T-helper 2 cell treated with Interferon-gamma antibody and Interleukin-4, amounts not matched to agents 5 μg/mL and 100 μg/mL, for 36 hours (primary cell): ENCODE results near the gene CACNA1C.

ENCODE experiments used
- DNase-seq: peaks from one replicate; pipeline ENCODE4 v3.0.0; 2021; ENCODE audit warnings: low spot score
- H3K27ac Mint-ChIP-seq: one replicate; pipeline ENCODE4 v1.8.0; 2021; ENCODE audit warnings: mild to moderate bottlenecking, mixed read lengths
- H3K27me3 Mint-ChIP-seq: one replicate; pipeline ENCODE4 v1.8.0; 2021; ENCODE audit warnings: low read depth, mixed read lengths
- H3K36me3 Mint-ChIP-seq: one replicate; pipeline ENCODE4 v1.8.0; 2021; ENCODE audit warnings: low read depth, mixed read lengths
- H3K4me1 Mint-ChIP-seq: one replicate; pipeline ENCODE4 v1.8.0; 2021; ENCODE audit warnings: low read depth, mixed read lengths
- H3K4me3 Mint-ChIP-seq: one replicate; pipeline ENCODE4 v1.8.0; 2022; ENCODE audit warnings: mild to moderate bottlenecking, moderate library complexity, mixed read lengths
- H3K9me3 Mint-ChIP-seq: one replicate; pipeline ENCODE4 v1.8.0; 2021; ENCODE audit warnings: mixed read lengths

Gene CACNA1C

GRCh38 chr12:2268471-2269286, 215.9 kb downstream of the CACNA1C start:
- H3K9me3 Mint-ChIP-seq, result no peaks in the 10 kb centered on the region
- H3K4me1 Mint-ChIP-seq, result no peaks in the 10 kb centered on the region
- no peak for DNase-seq
- no peak overlapping the region for H3K27ac Mint-ChIP-seq
- no peaks in the 10 kb centered on the region for H3K36me3 Mint-ChIP-seq
- no peak overlapping the region for H3K4me3 Mint-ChIP-seq
- no peaks in the 10 kb centered on the region for H3K27me3 Mint-ChIP-seq

- no peak overlapping the region for H3K27ac Mint-ChIP-seq
- DNase-seq, result no peak
- H3K27me3 Mint-ChIP-seq, result no peaks in the 10 kb centered on the region
- no peak overlapping the region for H3K4me3 Mint-ChIP-seq
- H3K9me3 Mint-ChIP-seq, result no peaks in the 10 kb centered on the region
- no peaks in the 10 kb centered on the region for H3K36me3 Mint-ChIP-seq
- H3K4me1 Mint-ChIP-seq, result no peaks in the 10 kb centered on the region
These were observed 218.1 kb downstream of the CACNA1C start for GRCh38 chr12:2270846-2271245.

GRCh38 chr12:2271961-2272360, 219.2 kb downstream of the CACNA1C start:
- H3K36me3 Mint-ChIP-seq, result no peaks in the 10 kb centered on the region
- no peaks in the 10 kb centered on the region for H3K9me3 Mint-ChIP-seq
- H3K4me3 Mint-ChIP-seq, result no peak overlapping the region
- no peak overlapping the region for H3K27ac Mint-ChIP-seq
- no peak for DNase-seq
- H3K4me1 Mint-ChIP-seq, result no peaks in the 10 kb centered on the region
- no peaks in the 10 kb centered on the region for H3K27me3 Mint-ChIP-seq

- Mint-ChIP-seq H3K4me1 (no peaks in the 10 kb centered on the region), H3K27me3 (no peaks in the 10 kb centered on the region), H3K36me3 (no peaks in the 10 kb centered on the region), H3K4me3 (no peak overlapping the region), H3K27ac (no peak overlapping the region), H3K9me3 (no peaks in the 10 kb centered on the region)
- DNase-seq, result no peak
These were observed 220.5 kb downstream of the CACNA1C start for GRCh38 chr12:2273288-2273687.

- no peaks in the 10 kb centered on the region for H3K27me3 Mint-ChIP-seq
- H3K27ac Mint-ChIP-seq, result no peak overlapping the region
- no peak overlapping the region for H3K4me3 Mint-ChIP-seq
These were observed 221.0 kb downstream of the CACNA1C start for GRCh38 chr12:2273751-2274150.

GRCh38 chr12:2274733-2275132, 221.9 kb downstream of the CACNA1C start:
- Mint-ChIP-seq H3K9me3 (no peaks in the 10 kb centered on the region), H3K27me3 (no peaks in the 10 kb centered on the region), H3K36me3 (no peaks in the 10 kb centered on the region), H3K4me1 (no peaks in the 10 kb centered on the region), H3K27ac (no peak overlapping the region), H3K4me3 (no peak overlapping the region)
- DNase-seq, result no peak

More at GRCh38 chr12:2273751-2274150, 221.0 kb downstream of the CACNA1C start:
- no peak for DNase-seq
- no peaks in the 10 kb centered on the region for H3K4me1 Mint-ChIP-seq
- H3K9me3 Mint-ChIP-seq, result no peaks in the 10 kb centered on the region
- H3K36me3 Mint-ChIP-seq, result no peaks in the 10 kb centered on the region

GRCh38 chr12:2276288-2277033, 223.7 kb downstream of the CACNA1C start:
- Mint-ChIP-seq H3K27ac (no peak overlapping the region), H3K27me3 (no peaks in the 10 kb centered on the region), H3K4me3 (no peak overlapping the region), H3K4me1 (no peaks in the 10 kb centered on the region), H3K9me3 (peaks cover 8% of the 10 kb centered on the region), H3K36me3 (no peaks in the 10 kb centered on the region)
- no peak for DNase-seq

- H3K4me3 Mint-ChIP-seq, result no peak overlapping the region
- H3K36me3 Mint-ChIP-seq, result no peaks in the 10 kb centered on the region
- H3K27me3 Mint-ChIP-seq, result peaks cover 5% of the 10 kb centered on the region
- no peak overlapping the region for H3K27ac Mint-ChIP-seq
- no peaks in the 10 kb centered on the region for H3K4me1 Mint-ChIP-seq
- DNase-seq, result no peak
- peaks cover 8% of the 10 kb centered on the region for H3K9me3 Mint-ChIP-seq
These were observed 224.8 kb downstream of the CACNA1C start for GRCh38 chr12:2277492-2278155.

- no peak overlapping the region for H3K27ac Mint-ChIP-seq
- H3K9me3 Mint-ChIP-seq, result peaks cover 8% of the 10 kb centered on the region
- H3K36me3 Mint-ChIP-seq, result no peaks in the 10 kb centered on the region
These were observed 228.7 kb downstream of the CACNA1C start for GRCh38 chr12:2281446-2281845.

GRCh38 chr12:2282318-2282717, 229.5 kb downstream of the CACNA1C start:
- no peak overlapping the region for H3K27ac Mint-ChIP-seq
- no peak for DNase-seq
- H3K36me3 Mint-ChIP-seq, result no peaks in the 10 kb centered on the region
- H3K9me3 Mint-ChIP-seq, result peaks cover 8% of the 10 kb centered on the region
- no peaks in the 10 kb centered on the region for H3K4me1 Mint-ChIP-seq
- H3K4me3 Mint-ChIP-seq, result no peak overlapping the region
- H3K27me3 Mint-ChIP-seq, result peaks cover 12% of the 10 kb centered on the region

More at GRCh38 chr12:2281446-2281845, 228.7 kb downstream of the CACNA1C start:
- Mint-ChIP-seq H3K4me1 (no peaks in the 10 kb centered on the region), H3K27me3 (peaks cover 12% of the 10 kb centered on the region), H3K4me3 (no peak overlapping the region)
- DNase-seq, result no peak

GRCh38 chr12:2283480-2283879, 230.7 kb downstream of the CACNA1C start:
- Mint-ChIP-seq H3K36me3 (no peaks in the 10 kb centered on the region), H3K4me3 (no peak overlapping the region), H3K27me3 (peaks cover 12% of the 10 kb centered on the region), H3K27ac (no peak overlapping the region), H3K4me1 (no peaks in the 10 kb centered on the region), H3K9me3 (peaks cover 8% of the 10 kb centered on the region)
- no peak for DNase-seq

GRCh38 chr12:2283916-2284315, 231.1 kb downstream of the CACNA1C start:
- peaks cover 12% of the 10 kb centered on the region for H3K27me3 Mint-ChIP-seq
- no peaks in the 10 kb centered on the region for H3K4me1 Mint-ChIP-seq
- peaks cover 8% of the 10 kb centered on the region for H3K9me3 Mint-ChIP-seq
- H3K4me3 Mint-ChIP-seq, result no peak overlapping the region
- DNase-seq, result no peak
- no peak overlapping the region for H3K27ac Mint-ChIP-seq
- H3K36me3 Mint-ChIP-seq, result no peaks in the 10 kb centered on the region

- DNase-seq, result no peak
- Mint-ChIP-seq H3K27me3 (peaks cover 12% of the 10 kb centered on the region), H3K4me1 (no peaks in the 10 kb centered on the region)
These were observed 231.6 kb downstream of the CACNA1C start for GRCh38 chr12:2284321-2284813.

GRCh38 chr12:2284857-2285256, 232.1 kb downstream of the CACNA1C start:
- DNase-seq, result peak; percentile 8
- Mint-ChIP-seq H3K4me1 (no peaks in the 10 kb centered on the region), H3K9me3 (peaks cover 8% of the 10 kb centered on the region), H3K27me3 (peaks cover 12% of the 10 kb centered on the region), H3K4me3 (no peak overlapping the region), H3K27ac (no peak overlapping the region), H3K36me3 (no peaks in the 10 kb centered on the region)

More at GRCh38 chr12:2284321-2284813, 231.6 kb downstream of the CACNA1C start:
- H3K27ac Mint-ChIP-seq, result no peak overlapping the region
- H3K36me3 Mint-ChIP-seq, result no peaks in the 10 kb centered on the region
- H3K9me3 Mint-ChIP-seq, result peaks cover 8% of the 10 kb centered on the region
- H3K4me3 Mint-ChIP-seq, result no peak overlapping the region
